Measurements from ENCODE around the gene WDR6.

GRCh38 chr3:49013113-49013737, 6.0 kb downstream of the WDR6 start:
- TF ChIP-seq POLR2A (IDR thresholded peaks at IDR 0.05; ENCODE audit: low read length) (no peak), GATA1 (IDR thresholded peaks at IDR 0.05; ENCODE audit: low read depth, low read length) (no peak)
